Tibial nerve (tissue), 4 donors: ENCODE data around the gene ISG15.

ENCODE experiments used
- EP300 ChIP-seq, 2 donors: sonication (generic); formaldehyde crosslinking; IDR thresholded peaks; one replicate each; pipeline ENCODE4 v1.6.1; 2017; ENCODE audit warnings: antibody characterized with exemption in 2 of 2, mild to moderate bottlenecking in 1 of 2
- POLR2A ChIP-seq, 2 donors: fragments of 450-650 bp; IDR thresholded peaks; one replicate each; pipeline ENCODE4 v1.6.1; 2017; ENCODE audit warnings: antibody characterized with exemption in 2 of 2, mild to moderate bottlenecking in 2 of 2, moderate library complexity in 2 of 2
- TF ChIP-seq, protein P1 (sequence below), 5 experiments: fragments of 200-600 bp in 3 of 5; fragments of 450-650 bp in 2 of 5; sonication (generic) in 3 of 5; IDR thresholded peaks; one replicate each; pipeline ENCODE4 v1.5.1; 2016 to 2019; ENCODE audit warnings: antibody characterized with exemption in 5 of 5, mild to moderate bottlenecking in 3 of 5, moderate library complexity in 2 of 5

DNA sequence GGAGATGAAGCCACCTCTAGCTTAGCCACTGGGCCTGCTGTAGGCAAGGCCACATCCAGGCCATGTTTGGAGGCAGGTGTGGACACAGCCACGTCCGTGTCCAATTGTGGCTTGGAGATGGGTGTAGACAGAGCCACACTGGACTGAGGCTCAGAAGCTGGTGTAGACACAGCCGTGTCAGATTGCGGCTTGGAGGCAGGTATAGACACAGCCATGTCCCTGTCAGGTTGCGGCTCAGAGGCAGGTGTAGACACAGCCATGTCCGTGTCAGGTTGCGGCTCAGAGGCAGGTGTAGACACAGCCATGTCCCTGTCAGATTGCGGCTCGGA lies 33.6 kb upstream of the ISG15 start:
- TF ChIP-seq POLR2A (IDR thresholded peaks at IDR 0.05) (no peak), EP300 (IDR thresholded peaks at IDR 0.05) (no peak)
- TF ChIP-seq, protein P1, sequence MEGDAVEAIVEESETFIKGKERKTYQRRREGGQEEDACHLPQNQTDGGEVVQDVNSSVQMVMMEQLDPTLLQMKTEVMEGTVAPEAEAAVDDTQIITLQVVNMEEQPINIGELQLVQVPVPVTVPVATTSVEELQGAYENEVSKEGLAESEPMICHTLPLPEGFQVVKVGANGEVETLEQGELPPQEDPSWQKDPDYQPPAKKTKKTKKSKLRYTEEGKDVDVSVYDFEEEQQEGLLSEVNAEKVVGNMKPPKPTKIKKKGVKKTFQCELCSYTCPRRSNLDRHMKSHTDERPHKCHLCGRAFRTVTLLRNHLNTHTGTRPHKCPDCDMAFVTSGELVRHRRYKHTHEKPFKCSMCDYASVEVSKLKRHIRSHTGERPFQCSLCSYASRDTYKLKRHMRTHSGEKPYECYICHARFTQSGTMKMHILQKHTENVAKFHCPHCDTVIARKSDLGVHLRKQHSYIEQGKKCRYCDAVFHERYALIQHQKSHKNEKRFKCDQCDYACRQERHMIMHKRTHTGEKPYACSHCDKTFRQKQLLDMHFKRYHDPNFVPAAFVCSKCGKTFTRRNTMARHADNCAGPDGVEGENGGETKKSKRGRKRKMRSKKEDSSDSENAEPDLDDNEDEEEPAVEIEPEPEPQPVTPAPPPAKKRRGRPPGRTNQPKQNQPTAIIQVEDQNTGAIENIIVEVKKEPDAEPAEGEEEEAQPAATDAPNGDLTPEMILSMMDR (IDR thresholded peaks at IDR 0.05): no peak
